GM18519 (cell line): ENCODE measurements around the gene NINJ2.
"Not testable (repeated sequence)": the region's sequence is repeated elsewhere in the genome, so short reads cannot be mapped to it uniquely, and the experiment has no call there.

Source experiments
- ATAC-seq: cut with Tn5 transposase; IDR thresholded peaks from one replicate; pipeline ENCODE4 v1.9.1; 2021; ENCODE audit warnings: mild to moderate bottlenecking, moderate library complexity; ENCODE audit not compliant: unreplicated experiment, low FRiP score

NINJ2 gene

GRCh38 chr12:643475-644302 lies 19.6 kb downstream of the NINJ2 start:
- no peak for ATAC-seq

DNA sequence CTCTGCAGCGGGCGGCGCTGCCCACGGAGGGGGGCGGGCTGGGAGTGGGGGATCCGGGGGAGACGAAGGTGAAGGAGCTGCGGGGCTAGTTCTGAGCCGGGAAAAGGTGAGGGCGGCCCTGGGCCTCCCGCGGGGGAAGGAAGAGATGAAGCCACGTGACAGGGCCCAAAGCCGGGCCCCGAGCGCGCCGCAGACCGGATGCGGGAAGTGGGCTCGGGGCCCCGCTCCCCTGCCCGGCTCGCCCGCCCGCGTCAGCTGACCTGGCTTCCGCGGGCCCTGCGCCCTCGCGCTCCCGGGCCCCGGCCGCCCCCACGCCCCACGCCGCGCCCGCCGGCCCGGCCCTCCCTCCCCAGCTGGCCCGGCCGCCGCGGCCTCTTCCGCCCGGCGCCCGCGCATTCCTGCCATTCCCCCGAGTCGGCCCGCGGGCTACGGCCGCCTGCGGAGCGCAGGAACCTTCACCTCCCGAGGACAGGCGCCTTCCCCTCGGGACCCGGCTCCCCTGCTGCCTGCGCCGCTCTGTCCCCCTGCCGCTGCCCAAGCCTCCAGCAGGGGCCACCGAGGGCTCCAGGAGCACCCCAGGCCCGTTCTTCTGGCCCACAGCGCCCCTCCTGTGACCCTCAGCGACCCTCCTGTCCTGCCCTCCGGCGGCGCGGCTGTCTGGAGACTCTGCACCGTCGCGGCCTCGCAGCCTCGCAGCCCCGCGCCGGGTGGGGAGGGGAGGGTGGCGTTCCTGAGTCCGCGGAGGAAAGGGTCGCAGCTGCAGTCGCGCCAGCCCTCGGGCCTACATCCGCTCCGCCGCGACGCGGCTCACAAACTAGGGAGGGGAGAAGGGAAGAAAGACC lies 20.4 kb downstream of the NINJ2 start:
- ATAC-seq = peak; percentile 32

DNA sequence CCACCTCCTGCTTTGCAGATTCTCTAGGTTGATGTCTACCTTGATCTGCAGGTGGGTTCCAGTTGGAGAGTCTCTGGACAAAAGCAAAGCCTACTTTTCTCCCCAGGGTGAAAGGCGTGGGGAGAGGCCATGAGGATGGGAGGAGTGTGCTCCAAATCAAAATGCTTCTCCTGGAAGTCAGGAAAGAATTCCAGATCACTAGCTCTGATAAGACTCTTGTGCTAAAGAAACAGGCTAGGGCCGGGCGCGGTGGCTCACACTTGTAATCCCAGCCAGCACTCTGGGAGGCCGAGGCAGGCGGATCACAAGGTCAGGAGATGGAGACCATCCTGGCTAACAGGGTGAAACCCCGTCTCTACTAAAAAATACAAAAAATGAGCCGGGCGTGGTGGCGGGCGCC lies 21.9 kb downstream of the NINJ2 start:
- ATAC-seq = not testable (repeated sequence)

DNA sequence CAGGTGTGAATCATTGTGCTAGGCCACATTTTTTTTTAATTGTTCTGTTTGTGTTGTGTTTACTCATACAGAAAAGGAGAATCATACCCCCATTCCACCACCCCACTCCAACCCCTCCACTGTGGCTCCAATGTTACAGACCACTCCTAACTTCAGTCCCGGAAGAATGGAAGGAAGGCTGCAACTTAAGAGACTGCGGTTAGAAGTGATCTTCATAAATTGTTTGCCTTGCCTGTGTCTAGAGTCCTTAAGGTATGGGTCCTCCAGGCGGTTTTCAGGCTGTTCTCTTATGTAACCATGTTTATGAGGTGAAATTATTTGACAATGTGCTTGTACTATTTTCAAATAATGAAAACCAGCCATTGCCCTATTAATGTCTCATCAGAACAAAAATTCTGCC lies 22.5 kb downstream of the NINJ2 start:
- ATAC-seq = no peak

DNA sequence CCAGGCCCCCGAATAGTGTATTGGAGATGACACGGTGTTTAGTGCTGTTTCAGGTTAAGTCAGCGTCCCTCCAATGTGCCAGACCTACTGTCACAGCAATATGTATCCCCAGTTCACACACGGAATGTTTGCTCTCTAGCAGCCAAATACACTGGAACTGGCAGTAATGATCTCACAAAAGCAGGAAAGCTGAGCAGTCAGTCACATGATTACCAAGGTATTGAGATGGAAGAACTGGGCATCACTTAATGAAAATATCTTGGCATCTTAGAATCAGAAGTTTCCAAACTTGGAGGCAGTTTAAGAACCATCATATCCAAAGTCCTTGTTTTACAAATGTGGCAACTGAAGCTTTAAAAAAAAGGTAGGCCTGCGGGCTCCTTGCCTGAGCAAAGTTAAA lies 23.3 kb downstream of the NINJ2 start:
- no peak for ATAC-seq

DNA sequence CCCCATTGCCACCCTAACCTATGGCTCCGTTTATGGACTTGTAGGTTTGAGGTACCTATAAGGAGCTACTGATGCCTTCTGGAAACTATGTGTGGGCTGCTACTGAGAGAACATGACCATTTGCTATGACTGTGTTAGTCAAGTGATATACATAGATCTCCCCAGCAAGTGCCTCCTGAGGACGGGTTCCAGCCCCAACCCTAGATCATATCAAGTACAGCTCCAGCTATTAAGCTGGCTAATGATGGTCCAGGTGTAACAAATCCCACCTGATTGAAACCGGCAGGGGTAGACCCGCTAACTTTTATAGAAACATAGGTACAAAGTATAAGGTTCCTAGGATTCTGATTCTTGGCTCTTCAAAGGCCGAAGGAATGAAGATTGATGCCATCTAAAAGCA lies 23.7 kb downstream of the NINJ2 start:
- ATAC-seq = peak; percentile 37

GRCh38 chr12:638953-639557 lies 24.2 kb downstream of the NINJ2 start:
- no peak for ATAC-seq

- ATAC-seq = no peak
Measured at GRCh38 chr12:636632-637031, 26.6 kb downstream of the NINJ2 start.

GRCh38 chr12:633731-634130 lies 29.5 kb downstream of the NINJ2 start:
- ATAC-seq = no peak

DNA sequence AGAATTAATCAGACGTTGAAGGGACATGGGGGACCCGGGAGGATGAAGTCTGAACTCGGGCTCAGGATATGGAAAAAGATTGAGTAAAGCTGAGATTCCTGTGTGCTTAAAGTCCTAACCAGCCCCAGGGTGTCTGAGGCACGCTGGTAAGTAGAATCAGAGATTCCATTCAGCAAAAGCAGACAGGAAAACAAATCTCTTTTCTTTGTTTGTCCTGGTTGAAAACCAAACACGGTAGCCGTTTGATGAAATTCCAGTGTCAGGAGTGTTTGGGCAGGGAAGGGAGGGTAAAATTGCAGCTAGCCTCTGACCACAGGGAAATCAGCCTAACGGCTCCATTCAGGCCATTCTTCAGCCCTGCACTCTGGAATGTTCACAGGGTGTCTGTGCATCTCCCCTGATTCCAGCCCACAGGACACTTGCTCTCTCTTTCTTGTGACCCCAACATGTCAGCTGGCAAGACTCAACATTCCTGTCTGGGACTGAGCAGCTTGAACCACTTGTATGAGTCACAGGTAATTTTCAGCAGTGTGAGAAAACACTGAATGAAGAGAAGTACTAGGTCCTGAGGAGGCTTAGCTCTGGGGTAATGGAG lies 31.0 kb downstream of the NINJ2 start:
- ATAC-seq = no peak

- ATAC-seq = peak; percentile 83
Measured at GRCh38 chr12:630656-631632, 32.3 kb downstream of the NINJ2 start.

DNA sequence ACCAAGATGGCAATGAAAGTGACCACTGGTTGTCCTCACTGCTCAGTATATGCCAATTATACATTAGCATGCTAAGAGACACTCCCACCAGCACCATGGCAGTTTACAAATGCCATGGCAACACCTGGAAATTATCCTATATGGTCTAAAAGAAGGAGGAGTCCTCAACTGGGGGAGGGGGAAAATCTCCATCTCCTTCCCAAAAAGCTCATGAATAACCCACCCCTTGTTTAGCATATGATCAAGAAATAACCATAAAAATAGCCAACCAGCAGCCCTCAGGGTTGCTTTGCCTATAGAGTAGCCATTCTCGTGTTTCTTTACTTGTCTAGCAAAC lies 34.5 kb downstream of the NINJ2 start:
- ATAC-seq = not testable (repeated sequence)

DNA sequence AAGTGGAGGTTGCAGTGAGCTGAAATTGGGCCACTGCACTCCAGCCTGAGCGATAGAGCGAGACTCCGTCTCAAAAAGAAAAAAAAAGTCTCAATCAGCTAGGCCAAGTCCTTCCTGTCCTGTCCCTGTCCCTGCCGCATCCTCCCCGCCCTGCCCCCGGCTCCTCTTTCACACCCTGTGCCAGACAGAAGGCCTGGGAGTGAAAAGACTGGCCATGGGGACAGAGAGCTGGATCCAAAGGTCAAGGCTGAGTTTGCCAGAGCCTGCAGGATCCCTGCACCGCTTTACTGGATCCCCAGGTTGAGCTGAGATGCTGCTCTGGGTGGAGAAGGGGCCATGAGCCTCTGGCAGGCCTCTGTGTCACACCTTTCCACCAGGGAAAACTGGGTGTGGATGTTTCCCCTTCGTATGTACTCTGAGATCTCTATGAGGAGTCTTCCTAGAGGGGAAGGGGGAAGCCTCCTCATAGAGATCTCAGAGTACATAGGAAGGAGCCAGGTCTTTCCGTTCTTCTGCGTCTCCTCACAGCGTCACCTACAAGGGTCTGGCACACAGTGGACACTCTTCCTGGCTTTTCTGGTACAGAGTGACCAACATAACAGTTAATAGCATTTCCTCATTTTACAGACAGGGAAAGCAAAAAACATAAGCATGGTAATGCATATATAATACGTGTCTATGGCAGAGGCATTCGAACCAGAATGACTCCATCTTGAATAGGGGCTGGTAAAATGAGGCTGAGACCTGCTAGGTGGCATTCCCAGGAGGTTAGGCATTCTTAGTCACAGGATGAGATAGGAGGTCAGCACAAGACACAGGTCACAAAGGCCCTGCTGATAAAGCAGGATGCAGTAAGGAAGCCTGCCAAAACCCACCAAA lies 35.1 kb downstream of the NINJ2 start:
- no peak for ATAC-seq

GRCh38 chr12:627285-627684 lies 36.0 kb downstream of the NINJ2 start:
- no peak for ATAC-seq

GRCh38 chr12:625998-626397 lies 37.2 kb downstream of the NINJ2 start:
- ATAC-seq = no peak

DNA sequence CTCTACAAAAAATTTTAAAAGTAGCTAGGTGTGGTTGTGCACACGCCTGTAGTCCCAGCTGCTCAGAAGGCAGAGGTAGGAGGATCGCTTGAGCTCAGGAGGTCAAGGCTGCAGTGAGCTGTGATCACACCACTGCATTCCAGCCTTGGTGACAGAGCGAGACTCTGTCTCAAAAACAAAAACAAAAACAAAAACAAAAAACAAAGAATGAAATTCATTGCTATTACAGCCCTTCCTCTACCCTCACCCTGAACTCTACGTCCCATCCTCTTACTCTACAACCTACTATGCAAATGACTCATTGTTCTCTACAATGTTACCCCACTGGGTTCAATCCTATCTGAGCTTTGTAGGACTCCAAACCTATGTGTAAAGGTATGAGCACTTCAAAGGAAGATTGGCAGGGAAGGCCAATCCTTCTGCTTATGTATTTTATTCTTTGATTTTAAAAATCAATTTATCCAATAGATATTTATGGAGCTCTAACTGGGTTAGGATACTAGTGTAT lies 39.3 kb downstream of the NINJ2 start:
- no peak for ATAC-seq

- no peak for ATAC-seq
Measured at GRCh38 chr12:623172-623864, 39.9 kb downstream of the NINJ2 start.

DNA sequence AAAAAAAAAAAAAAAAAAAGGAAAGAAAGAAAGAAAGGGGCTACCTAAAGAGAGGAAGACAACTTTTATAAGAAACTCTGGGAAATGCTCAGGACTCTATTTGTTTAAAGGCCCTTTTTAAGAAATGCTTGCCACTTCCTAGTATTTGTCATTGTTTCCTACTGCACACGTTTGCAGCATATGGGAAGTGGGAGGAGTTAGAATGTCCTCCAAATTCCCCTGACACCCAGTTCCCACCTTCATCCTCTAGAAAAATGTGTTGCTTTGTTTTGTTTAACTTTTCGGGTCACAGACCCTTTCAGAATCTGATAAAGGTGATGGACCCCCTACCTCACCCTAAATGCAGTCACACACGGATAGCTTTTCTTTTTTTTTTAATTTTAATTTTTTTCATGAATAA lies 40.8 kb downstream of the NINJ2 start:
- no peak for ATAC-seq
